GM19240 (cell line): ENCODE measurements around the gene CAD.

Experiments
- DNase-seq: peaks from one replicate; pipeline ENCODE4 v3.0.0; 2011; ENCODE audit warnings: low spot score; ENCODE audit not compliant: insufficient read length

CAD gene

DNA sequence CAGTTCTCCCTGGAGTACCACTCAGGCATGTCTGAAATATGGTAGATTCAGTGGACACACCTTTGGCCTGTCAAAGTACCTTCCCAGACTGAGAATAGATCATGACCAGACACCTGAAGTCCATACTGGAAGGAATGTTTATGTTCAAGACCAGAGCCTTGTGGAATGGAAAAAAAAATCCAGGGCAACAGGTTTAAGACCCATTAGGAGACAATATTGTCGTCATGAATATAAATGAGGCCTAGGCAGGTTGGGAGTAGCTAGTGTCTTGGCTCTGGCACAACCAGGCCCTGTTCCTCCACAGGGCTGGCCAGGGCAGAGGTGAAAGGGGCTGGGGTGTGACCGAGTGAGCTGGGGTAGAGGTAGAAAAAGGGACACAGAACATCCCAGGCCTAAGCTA lies 18.5 kb upstream of the CAD start:
- no peak for DNase-seq

DNA sequence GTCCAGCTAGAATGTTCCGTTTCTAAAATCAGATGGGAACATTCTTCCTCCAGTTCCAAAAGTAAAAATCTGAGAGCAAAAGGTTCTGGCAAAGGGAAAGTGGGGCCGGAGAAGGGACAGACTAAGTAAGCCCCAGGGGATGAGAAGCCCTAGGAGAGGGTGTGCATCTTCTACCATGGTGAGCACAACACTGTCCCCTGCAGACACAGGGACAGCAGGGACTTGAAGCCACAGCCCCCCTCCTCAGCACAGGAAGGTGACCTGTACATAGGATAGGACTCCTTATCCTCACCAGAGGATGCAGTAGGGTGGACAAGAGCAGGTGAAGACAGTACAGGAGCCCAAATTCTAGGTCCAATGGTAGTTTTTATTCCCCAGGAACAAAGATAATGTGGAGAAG lies 17.9 kb upstream of the CAD start:
- no peak for DNase-seq

DNA sequence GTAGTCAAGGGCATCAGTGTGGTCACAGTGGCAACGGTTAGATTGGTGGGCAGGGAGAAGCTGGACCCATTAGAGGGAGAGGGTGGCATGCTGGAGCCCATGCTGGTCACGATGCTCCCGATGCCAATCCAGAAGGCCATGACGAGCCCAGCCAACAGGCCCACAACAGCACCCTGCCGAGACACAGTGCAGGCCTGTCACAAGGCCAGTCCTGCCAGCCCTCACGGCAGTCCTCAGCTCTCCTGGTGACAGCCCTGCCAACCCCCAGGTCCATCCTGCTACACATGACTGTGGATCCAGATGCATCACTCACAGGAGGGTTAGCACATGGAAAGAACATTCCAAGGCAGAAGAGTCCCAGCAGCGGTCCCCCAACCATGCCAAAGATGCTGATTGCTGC lies 15.5 kb upstream of the CAD start:
- DNase-seq, result no peak

DNA sequence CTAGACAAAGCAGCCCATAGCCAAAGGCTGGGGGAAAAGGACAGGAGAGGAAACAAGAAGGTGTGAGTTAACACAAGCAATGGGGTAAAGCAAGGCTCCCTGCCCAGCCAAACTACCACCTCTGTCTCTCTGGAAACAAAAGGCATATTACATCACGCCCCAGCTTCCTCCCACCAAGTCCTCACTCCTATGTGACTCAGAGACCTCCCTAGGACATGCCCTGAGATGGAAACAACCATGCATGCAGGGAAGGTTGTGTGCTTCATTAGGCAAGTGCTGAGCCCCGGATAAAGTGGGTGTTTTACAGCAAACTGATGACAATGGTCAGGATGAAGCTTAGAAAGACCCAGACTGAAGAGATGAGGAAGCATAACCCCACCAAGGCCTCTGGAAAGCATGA lies 14.3 kb upstream of the CAD start:
- DNase-seq, result no peak

DNA sequence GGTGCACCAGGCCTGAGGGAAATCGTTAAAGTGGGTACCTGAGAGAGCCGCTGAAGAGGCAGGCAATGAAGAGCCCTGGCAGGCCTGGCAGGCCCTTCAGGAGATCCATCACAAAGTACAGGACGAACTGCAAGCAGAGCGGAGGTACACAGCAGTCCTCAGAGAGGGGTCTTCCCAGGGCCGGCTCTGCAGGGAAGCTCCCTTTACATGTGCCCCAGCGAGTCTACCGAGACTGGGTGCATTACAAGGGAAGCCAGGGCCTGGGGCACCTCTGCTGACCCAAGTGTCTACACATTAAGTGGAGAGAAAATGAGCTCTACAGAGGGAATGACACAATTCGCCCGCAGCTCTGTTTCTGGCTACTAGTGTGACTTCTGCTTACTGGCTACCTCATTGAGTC lies 13.4 kb upstream of the CAD start:
- DNase-seq, result no peak

DNA sequence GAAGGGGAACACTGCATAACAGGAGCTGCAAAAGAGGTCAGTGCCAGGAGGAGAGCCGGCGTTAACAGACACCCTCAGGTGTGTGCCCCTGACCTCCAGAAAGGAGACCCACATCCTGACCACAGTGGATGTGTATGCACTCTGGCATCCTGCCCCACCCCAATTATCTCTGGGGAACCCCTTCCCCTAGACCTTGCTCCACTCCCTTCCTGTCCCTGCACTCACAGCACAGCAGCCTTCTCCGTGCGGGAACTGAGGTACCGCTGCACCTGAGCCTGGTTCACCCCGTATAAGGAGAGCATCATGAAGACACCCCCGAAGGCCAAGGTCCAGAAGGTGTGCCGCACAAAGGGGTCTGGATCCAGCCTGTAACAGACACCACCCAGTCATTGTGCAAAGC lies 12.6 kb upstream of the CAD start:
- no peak for DNase-seq

DNA sequence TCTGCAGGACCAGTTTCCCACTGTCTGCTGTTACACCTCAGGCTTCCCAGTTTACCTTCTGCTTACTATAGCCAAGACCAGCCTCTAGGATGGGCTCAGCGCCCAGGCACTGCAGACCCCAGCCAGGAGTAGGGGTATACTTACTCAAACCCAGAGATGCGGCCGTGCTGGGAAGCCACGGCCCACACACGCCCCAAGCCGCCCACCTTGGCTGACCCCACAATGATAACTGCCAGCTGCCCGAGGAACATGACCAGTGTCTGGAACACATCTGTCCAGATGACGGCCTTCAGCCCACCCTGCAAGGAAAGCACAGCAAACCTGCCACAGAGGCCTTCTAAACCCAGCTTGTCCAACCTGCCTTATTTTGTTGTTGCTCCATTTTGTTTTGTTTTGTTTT lies 12.0 kb upstream of the CAD start:
- DNase-seq, result no peak

DNA sequence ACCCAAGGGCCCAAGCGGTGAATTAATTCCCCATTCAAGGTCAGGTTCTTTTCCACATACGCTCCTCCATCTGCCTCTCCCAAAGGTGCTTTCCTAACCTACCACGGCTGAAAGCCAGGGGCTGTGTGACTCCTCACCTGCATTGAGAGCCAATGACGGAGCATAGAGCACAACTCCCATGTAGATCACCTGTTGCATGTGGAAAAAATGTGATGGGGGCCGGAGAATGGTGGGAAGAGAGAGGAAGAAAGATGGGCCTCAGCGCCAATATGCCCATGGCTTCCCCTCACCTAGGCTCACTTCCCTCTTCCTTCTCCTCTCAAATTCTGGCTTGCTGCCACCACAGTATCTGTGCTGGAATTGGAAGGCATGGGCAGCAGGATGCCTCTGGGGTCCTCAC lies 10.8 kb upstream of the CAD start:
- no peak for DNase-seq

DNA sequence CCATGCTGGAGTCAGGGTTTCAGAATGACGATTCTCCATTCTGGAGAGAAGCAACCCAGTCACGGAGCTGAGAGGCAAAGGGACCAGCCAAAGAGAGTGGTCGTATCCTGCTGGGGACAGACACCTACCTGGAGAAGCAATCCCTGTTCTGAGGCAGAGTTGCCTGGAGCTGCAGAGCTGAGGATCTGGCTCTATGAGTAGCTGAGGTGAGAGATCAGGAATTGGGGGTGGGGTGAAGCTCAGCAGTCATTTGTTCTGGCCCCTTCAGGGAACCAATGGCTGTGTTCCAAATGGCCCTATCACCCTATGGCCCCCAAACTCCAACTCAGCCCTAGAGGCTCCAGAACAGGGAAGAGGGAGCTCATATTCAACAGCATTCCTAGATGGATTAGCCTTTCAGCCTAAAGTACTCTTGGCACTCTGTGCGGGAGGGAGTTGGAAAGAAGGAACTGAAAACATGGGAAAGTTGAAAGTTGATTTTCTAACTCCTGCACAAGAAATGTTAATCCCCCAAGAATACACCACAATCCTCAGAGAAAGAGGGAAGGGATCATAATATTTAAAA lies 8.6 kb upstream of the CAD start:
- no peak for DNase-seq

DNA sequence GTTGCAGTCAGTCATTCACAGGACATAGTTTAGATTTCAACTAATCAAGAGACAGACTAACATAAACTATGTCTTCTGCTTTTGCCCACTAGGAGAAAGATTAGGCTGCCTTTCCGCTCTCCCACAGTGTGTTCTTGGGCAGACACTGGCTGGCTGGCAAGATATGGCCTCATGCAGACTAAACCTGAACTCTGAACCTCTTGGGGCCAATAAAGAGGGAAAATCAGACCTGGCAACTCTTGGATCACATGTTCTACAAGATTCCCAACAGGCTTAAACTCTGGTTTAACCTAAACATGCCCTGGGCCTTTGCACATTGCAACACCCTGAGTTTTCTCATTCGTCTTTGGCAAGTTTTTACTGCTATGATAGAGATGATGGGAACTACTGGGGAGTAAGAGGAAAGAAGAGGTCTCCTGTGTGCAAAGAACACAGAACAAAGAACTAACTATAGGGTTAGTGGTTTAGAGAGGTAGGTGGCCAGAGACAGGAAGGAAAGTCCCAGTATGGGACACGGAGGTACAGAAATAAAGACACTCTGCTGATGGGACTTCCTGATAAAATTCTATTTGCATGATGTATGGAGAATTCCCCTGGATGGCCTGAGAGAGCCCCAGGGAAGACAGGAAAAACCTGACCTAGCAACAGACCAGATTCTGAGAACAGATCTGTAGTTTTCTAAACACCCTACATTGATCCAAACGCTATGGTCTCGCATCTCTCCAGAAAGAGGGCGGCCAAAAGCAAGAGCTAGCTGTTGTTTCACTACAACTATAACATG lies 7.4 kb upstream of the CAD start:
- no peak for DNase-seq

DNA sequence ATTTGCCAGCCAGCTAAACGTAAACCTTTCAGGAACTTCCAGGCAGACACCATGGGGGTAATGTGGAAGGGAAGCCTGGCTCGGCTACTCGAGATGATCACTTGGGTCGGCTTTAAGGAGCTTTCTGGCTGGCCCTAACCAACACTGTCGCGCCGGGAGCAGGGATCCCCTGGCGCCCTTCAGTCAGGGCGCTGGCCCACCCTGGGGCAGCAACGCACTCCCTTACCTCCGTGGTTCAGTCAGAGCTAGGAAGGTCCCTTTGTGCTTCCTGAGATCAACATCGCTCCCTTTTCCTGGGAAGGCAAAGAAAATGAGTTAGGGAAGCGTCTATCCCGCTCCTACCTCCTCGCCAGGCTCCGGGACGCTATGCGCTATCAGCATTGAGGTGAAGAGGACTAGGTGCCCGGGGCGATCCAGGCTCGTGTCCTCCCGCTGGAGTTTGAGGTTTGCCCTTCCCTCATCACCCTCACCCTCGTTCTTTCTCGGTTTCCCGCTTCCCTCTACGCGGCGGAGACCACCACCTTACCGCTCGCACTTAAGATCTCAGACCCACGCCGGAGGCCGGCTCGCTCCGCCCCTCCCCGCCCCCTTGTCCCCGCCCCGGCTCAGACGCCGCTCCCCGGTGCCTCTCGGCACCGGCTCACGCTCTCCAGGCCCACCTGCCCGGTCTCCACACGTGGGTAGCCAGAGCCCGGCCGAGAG lies 5.8 kb upstream of the CAD start:
- DNase-seq, result no peak

DNA sequence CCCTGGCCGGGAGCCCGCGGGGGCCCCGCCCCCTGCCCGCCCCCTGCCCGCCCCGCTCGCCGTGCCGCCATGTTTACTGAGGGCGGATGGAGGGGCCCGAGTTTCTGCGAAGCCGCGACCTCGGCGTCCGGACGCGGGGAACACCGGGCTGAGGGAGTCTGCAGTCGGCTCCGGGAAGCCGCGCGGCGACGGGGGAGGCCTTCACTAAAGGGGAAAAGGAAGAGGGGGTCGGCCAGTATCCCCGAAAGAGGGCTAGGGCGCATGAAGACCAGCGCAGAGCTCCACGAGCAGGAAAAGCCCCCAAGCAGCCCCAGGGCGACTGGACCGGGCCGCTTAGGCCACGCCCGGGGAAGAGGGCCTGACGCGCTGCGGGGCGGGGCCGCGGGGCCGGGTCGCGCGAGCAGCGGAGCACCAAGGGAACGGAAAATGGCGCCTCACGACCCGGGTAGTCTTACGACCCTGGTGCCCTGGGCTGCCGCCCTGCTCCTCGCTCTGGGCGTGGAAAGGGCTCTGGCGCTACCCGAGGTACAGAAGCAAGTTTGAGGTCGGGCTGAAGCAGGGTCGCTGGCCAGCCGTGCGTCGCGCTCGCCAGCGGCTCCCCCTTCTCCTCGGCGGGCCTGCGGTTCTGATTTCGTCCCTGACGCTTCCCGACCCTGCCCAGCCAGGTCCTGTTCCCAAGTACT lies 5.1 kb upstream of the CAD start, which contains the start of the genes ATRAID and SLC5A6:
ATRAID (plus strand) TSS at position 99 of the 683 bp plus-strand sequence; CDS start at position 427, 328 bp downstream.
SLC5A6 (minus strand) TSS at position 326 of the 683 bp plus-strand sequence. CDS start 4,618 bp downstream, outside the sequence.
- DNase-seq, result peak; percentile 94

DNA sequence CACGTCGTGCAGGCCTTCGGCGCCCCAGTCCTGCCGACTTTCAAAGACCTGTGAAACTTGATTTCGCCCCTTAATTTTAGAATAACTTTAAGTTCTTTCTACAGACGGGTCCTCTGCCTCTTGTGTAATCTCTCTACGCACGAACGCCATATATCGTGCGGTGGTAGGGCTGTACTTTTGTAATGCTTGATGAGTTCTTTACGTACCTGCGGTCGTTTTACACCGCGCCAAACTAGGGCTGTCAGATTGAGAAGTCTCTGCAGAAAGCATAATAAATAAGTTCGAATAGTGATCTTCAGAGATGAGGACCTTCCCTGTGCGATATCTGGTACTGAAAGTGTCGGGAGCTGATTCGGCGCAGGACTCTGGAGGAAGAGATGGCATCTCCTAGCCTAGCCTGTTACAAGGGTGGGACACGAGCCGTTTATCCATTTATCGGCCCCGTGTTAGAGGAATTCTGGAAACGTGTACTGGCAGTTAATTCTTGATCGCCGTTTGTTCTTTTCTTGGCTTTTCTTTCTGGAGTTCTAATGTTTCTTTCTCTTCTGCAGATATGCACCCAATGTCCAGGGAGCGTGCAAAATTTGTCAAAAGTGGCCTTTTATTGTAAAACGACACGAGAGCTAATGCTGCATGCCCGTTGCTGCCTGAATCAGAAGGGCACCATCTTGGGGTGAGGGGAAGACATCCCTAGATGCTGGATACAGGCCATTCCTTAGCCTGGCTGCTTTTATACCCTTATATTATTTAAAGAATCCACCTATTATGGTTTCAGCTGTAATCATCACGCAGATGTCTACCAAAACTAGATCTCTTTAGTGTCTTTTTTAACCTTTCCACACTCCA lies 4.3 kb upstream of the CAD start:
- DNase-seq, result no peak

DNA sequence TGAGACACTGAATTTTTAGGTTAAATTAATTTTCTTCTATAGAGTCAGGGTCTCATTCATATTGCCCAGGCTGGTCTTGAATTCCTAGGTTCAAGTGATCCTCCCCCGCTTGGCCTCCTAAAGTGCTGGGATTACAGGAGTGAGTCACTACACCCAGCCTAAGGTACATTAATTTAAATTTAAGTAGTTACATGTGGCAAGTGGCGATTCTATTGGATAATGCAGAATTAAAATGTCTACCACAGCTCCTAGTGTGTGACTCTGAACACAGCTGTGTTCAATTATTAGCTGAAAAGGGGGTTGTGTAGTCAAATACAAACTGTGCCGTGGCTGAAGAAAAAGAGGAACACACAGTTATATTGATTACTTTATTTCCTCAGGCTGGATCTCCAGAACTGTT lies 2.2 kb upstream of the CAD start:
- DNase-seq, result no peak

DNA sequence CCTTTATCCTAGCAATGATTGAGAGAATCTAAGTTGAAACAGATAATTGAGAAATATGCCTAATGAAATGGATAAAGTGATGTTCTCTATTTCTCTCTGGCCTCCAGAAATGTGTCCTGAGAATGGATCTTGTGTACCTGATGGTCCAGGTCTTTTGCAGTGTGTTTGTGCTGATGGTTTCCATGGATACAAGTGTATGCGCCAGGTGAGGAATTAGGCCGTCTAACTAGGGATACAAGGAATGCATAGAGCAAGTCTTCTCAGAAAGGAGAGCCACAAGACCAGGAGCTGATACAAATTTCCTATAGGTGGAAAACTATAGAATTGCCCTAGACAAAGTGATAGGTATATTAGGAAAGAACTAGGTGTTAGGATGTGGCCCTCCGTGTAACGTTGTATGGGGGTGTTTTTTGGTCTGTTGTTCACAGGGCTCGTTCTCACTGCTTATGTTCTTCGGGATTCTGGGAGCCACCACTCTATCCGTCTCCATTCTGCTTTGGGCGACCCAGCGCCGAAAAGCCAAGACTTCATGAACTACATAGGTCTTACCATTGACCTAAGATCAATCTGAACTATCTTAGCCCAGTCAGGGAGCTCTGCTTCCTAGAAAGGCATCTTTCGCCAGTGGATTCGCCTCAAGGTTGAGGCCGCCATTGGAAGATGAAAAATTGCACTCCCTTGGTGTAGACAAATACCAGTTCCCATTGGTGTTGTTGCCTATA lies 592 bp upstream of the CAD start:
- DNase-seq, result no peak

DNA sequence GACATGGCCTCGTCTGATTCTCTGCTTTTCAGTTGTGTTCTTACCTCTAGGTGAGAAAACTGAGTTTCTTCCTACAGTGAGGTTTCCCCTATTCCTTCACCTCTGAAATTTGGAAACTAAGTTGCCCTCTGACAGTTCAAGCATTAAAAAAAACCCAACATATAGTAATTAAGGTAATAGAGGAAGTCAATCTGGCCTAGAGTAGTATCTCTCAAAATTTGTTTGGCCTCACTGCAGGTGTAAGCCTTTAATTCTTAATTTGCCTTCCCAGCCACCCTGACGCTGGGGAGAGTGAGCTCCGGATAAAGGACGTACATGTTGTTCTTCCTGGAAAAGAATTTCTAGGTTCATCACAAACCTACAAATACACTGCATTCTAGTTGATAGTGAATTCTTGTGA lies 1.4 kb downstream of the CAD start:
- no peak for DNase-seq

DNA sequence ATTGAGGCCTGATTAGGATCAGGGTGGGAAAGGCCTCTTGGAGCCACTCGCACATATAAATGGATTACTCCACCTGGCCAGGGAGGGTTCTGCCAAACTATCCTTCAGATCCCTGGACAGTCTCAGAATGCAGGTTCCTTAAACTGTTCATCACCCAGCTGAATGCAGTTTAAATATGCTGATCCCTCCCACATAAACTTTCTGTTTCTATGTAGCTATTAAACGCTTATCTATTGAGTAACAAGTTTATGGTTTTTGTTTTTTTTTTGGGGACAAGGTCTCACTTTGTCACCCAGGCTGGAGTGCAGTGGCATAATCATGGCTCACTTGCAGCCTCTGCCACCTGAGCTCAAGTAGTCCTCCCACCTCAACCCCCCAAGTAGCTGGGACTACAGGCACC lies 1.9 kb downstream of the CAD start:
- no peak for DNase-seq

DNA sequence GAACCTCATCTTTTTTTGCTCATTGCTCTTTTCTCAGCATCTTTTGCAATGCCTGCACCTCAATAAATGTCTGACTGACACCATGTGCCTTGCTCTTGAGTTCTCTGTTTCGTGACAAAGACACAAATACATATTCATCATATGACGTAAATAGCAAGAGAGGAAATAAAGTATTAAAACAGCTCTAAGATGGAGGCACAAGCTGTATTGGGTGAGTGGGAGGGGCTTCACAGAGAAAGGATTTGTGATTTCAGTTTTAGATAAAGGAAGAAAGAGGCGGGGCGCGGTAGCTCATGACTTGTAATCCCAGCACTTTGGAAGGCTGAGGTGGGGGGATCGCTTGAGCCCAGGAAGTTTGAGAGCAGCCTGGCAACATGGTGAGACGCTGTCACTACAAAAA lies 2.9 kb downstream of the CAD start:
- DNase-seq, result no peak

DNA sequence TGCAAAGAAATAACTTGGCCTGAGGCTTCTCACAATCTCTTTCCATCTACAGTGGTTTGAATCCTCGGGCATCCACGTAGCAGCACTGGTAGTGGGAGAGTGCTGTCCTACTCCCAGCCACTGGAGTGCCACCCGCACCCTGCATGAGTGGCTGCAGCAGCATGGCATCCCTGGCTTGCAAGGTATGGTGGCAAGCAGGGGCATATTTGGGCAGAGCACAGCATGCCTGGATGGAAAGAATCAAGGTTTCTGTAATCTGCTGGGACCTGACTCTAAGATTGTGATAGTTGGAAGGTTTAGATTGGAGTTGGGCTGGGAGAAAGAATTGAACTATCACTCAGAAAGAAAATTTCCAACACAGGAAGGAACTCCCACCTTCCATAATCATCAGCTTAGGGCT lies 4.0 kb downstream of the CAD start:
- DNase-seq, result no peak

DNA sequence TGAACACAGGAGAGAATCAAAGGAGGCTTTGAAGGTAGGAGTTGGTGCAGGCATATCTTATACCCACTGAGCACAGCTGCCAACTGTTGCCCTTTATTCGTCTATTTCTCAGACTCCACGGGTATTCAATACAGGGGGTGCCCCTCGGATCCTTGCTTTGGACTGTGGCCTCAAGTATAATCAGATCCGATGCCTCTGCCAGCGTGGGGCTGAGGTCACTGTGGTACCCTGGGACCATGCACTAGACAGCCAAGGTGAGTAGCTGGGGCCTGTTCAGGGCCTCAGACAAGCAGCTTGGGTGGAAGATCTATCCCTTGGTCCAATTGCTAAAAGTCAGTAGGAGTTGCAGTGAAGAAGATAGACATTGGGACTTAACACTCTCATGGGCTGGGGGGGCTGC lies 5.2 kb downstream of the CAD start:
- DNase-seq, result no peak
